HUES6 (cell line): Measurements from ENCODE around the gene BMAL1.
"Not testable (repeated sequence)": the region's sequence is repeated elsewhere in the genome, so short reads cannot be mapped to it uniquely, and the experiment has no call there.

ENCODE experiments used
- H3K27ac ChIP-seq: 2 replicates; pipeline ENCODE4 v1.7.0; 2013; ENCODE audit warnings: low read depth, mild to moderate bottlenecking, low read length, inconsistent platforms
- H3K27me3 ChIP-seq: 2 replicates; pipeline ENCODE4 v1.6.1; 2013; ENCODE audit warnings: low read length; ENCODE audit not compliant: control insufficient read depth, insufficient read depth
- H3K36me3 ChIP-seq: 2 replicates; pipeline ENCODE4 v1.6.1; 2013; ENCODE audit warnings: low read length; ENCODE audit not compliant: control insufficient read depth, insufficient read depth
- H3K4me1 ChIP-seq: 2 replicates; pipeline ENCODE4 v1.6.1; 2013; ENCODE audit warnings: low read length; ENCODE audit not compliant: control insufficient read depth, insufficient read depth
- H3K4me3 ChIP-seq: 2 replicates; pipeline ENCODE4 v1.5.1; 2013; ENCODE audit warnings: low read depth, low read length
- H3K9ac ChIP-seq: one replicate; pipeline ENCODE4 v1.6.1; 2013; ENCODE audit warnings: mild to moderate bottlenecking, low read length
- H3K9me3 ChIP-seq: 2 replicates; pipeline ENCODE4 v1.6.1; 2013; ENCODE audit warnings: low read depth, low read length; ENCODE audit not compliant: control insufficient read depth, insufficient read depth

Gene BMAL1

GRCh38 chr11:13386567-13386966 is 109.0 kb downstream of the BMAL1 start:
- Histone ChIP-seq H3K4me3 (no peak overlapping the region), H3K9me3 (no peaks in the 10 kb centered on the region), H3K4me1 (no peaks in the 10 kb centered on the region), H3K36me3 (peaks cover 31% of the 10 kb centered on the region), H3K27me3 (no peaks in the 10 kb centered on the region), H3K9ac (no peak overlapping the region), H3K27ac (no peak overlapping the region)

- H3K36me3 ChIP-seq, result peaks cover 25% of the 10 kb centered on the region
- no peaks in the 10 kb centered on the region for H3K9me3 ChIP-seq
- H3K27me3 ChIP-seq, result no peaks in the 10 kb centered on the region
- H3K9ac ChIP-seq, result no peak overlapping the region
- no peak overlapping the region for H3K4me3 ChIP-seq
- no peaks in the 10 kb centered on the region for H3K4me1 ChIP-seq
- no peak overlapping the region for H3K27ac ChIP-seq
Measured at GRCh38 chr11:13388741-13389140, 111.2 kb downstream of the BMAL1 start.

GRCh38 chr11:13391217-13391616 is 113.6 kb downstream of the BMAL1 start:
- no peak overlapping the region for H3K9ac ChIP-seq
- H3K4me3 ChIP-seq, result no peak overlapping the region
- no peaks in the 10 kb centered on the region for H3K9me3 ChIP-seq
- H3K27ac ChIP-seq, result no peak overlapping the region
- no peaks in the 10 kb centered on the region for H3K27me3 ChIP-seq
- peaks cover 25% of the 10 kb centered on the region for H3K36me3 ChIP-seq
- no peaks in the 10 kb centered on the region for H3K4me1 ChIP-seq

GRCh38 chr11:13398335-13398734 is 120.7 kb downstream of the BMAL1 start:
- not testable (repeated sequence) for H3K27ac ChIP-seq, H3K27me3 ChIP-seq, H3K4me1 ChIP-seq, H3K9ac ChIP-seq, H3K4me3 ChIP-seq
- peaks cover 10% of the 10 kb centered on the region for H3K9me3 ChIP-seq
- H3K36me3 ChIP-seq, result peaks cover 23% of the 10 kb centered on the region

- no peak overlapping the region for H3K27ac ChIP-seq
- H3K36me3 ChIP-seq, result peaks cover 25% of the 10 kb centered on the region
- no peaks in the 10 kb centered on the region for H3K27me3 ChIP-seq
- no peak overlapping the region for H3K4me3 ChIP-seq
- H3K9me3 ChIP-seq, result peaks cover 8% of the 10 kb centered on the region
- no peaks in the 10 kb centered on the region for H3K4me1 ChIP-seq
- H3K9ac ChIP-seq, result no peak overlapping the region
Measured at GRCh38 chr11:13405220-13405619, 127.6 kb downstream of the BMAL1 start.

- Histone ChIP-seq H3K4me1 (no peaks in the 10 kb centered on the region), H3K36me3 (peaks cover 30% of the 10 kb centered on the region), H3K27ac (no peak overlapping the region), H3K9ac (no peak overlapping the region), H3K4me3 (no peak overlapping the region), H3K9me3 (no peaks in the 10 kb centered on the region), H3K27me3 (no peaks in the 10 kb centered on the region)
Measured at GRCh38 chr11:13415201-13415600, 137.6 kb downstream of the BMAL1 start.

- Histone ChIP-seq H3K36me3 (peaks cover 6% of the 10 kb centered on the region; the same call in 1 of the 2 replicates), H3K4me3 (no peak overlapping the region), H3K27me3 (no peaks in the 10 kb centered on the region), H3K4me1 (no peaks in the 10 kb centered on the region), H3K9ac (no peak overlapping the region), H3K27ac (no peak overlapping the region), H3K9me3 (0 out of 2 replicates have a peak, but pooled peaks cover 1% of the 10 kb centered on the region)
Measured at GRCh38 chr11:13421561-13421960, 144.0 kb downstream of the BMAL1 start.

GRCh38 chr11:13423372-13423771 is 145.8 kb downstream of the BMAL1 start:
- Histone ChIP-seq H3K4me3 (no peak overlapping the region), H3K9me3 (peaks cover 13% of the 10 kb centered on the region), H3K27ac (no peak overlapping the region), H3K9ac (no peak overlapping the region), H3K27me3 (no peaks in the 10 kb centered on the region), H3K4me1 (no peaks in the 10 kb centered on the region), H3K36me3 (no peaks in the 10 kb centered on the region; the same call in 1 of the 2 replicates)

- no peak overlapping the region for H3K9ac ChIP-seq
- H3K27me3 ChIP-seq, result no peaks in the 10 kb centered on the region
- peaks cover 26% of the 10 kb centered on the region for H3K9me3 ChIP-seq
- no peak overlapping the region for H3K4me3 ChIP-seq
- H3K4me1 ChIP-seq, result no peaks in the 10 kb centered on the region
- H3K27ac ChIP-seq, result no peak overlapping the region
- no peaks in the 10 kb centered on the region; the same call in 1 of the 2 replicates for H3K36me3 ChIP-seq
Measured at GRCh38 chr11:13427440-13427839, 149.8 kb downstream of the BMAL1 start.

- Histone ChIP-seq H3K36me3 (no peaks in the 10 kb centered on the region; the same call in 1 of the 2 replicates), H3K4me3 (no peak overlapping the region), H3K4me1 (peaks cover 15% of the 10 kb centered on the region), H3K9me3 (peaks cover 26% of the 10 kb centered on the region), H3K27ac (no peak overlapping the region), H3K27me3 (no peaks in the 10 kb centered on the region), H3K9ac (no peak overlapping the region)
Measured at GRCh38 chr11:13429288-13429687, 151.7 kb downstream of the BMAL1 start.

GRCh38 chr11:13429836-13430235 is 152.2 kb downstream of the BMAL1 start:
- no peaks in the 10 kb centered on the region; the same call in 1 of the 2 replicates for H3K36me3 ChIP-seq
- H3K4me1 ChIP-seq, result peaks cover 20% of the 10 kb centered on the region
- H3K4me3 ChIP-seq, result no peak overlapping the region
- peaks cover 26% of the 10 kb centered on the region for H3K9me3 ChIP-seq
- H3K27me3 ChIP-seq, result no peaks in the 10 kb centered on the region
- H3K27ac ChIP-seq, result no peak overlapping the region
- H3K9ac ChIP-seq, result no peak overlapping the region

- peaks cover 32% of the 10 kb centered on the region for H3K4me1 ChIP-seq
- H3K9me3 ChIP-seq, result peaks cover 14% of the 10 kb centered on the region
- no peak overlapping the region for H3K4me3 ChIP-seq
- H3K27ac ChIP-seq, result 0 out of 2 replicates have a peak overlapping the region, but pooled peaks have one; percentile 4
- H3K36me3 ChIP-seq, result no peaks in the 10 kb centered on the region; the same call in 1 of the 2 replicates
- H3K9ac ChIP-seq, result no peak overlapping the region
- H3K27me3 ChIP-seq, result no peaks in the 10 kb centered on the region
Measured at GRCh38 chr11:13433437-13433836, 155.8 kb downstream of the BMAL1 start.
